H9 (cell line): Measurements from ENCODE around the gene CCDC116. TPM values are rescaled to one million over a fixed set of nuclear protein-coding genes. Genes with fewer than 3 reads are reported as not detected.
A peak's percentile ranks its signal among the peaks of the same experiment; 100 is the strongest.

Source experiments
- DNase-seq: peaks from one replicate; pipeline ENCODE4 v3.0.0-alpha.2; 2017
- H2AFZ ChIP-seq: one replicate; pipeline ENCODE4 v1.6.1; 2013; ENCODE audit warnings: mild to moderate bottlenecking, low read length, control low read depth, moderate library complexity
- H2AK5ac ChIP-seq: 2 replicates; pipeline ENCODE4 v1.6.1; 2013; ENCODE audit warnings: low read length, control low read depth, mixed read lengths; ENCODE audit not compliant: insufficient read length
- H2BK120ac ChIP-seq: one replicate; pipeline ENCODE4 v1.6.1; 2013; ENCODE audit warnings: low read depth, mild to moderate bottlenecking, low read length, control low read depth, inconsistent platforms; ENCODE audit not compliant: poor library complexity, severe bottlenecking
- H2BK12ac ChIP-seq: 2 replicates; pipeline ENCODE4 v1.6.1; 2013; ENCODE audit warnings: low read length, control low read depth, mixed read lengths, low read depth; ENCODE audit not compliant: insufficient read length
- H2BK15ac ChIP-seq: 2 replicates; pipeline ENCODE4 v1.6.1; 2013; ENCODE audit warnings: low read depth, low read length, control low read depth
- H2BK20ac ChIP-seq: one replicate; pipeline ENCODE4 v1.6.1; 2013; ENCODE audit warnings: low read depth, mild to moderate bottlenecking, low read length, control low read depth, inconsistent platforms; ENCODE audit not compliant: poor library complexity, severe bottlenecking
- H2BK5ac ChIP-seq: 2 replicates; pipeline ENCODE4 v1.6.1; 2013; ENCODE audit warnings: low read length, control low read depth, mixed read lengths; ENCODE audit not compliant: insufficient read length
- H3K14ac ChIP-seq: 2 replicates; pipeline ENCODE4 v1.6.1; 2013; ENCODE audit warnings: low read length, control low read depth; ENCODE audit not compliant: insufficient read depth
- H3K18ac ChIP-seq: 2 replicates; pipeline ENCODE4 v1.6.1; 2013; ENCODE audit warnings: low read depth, mild to moderate bottlenecking, mixed read lengths, low read length, control low read depth; ENCODE audit not compliant: insufficient read length
- H3K23ac ChIP-seq: 2 replicates; pipeline ENCODE4 v1.6.1; 2013; ENCODE audit warnings: low read length, control low read depth, mixed read lengths, low read depth; ENCODE audit not compliant: insufficient read length
- H3K23me2 ChIP-seq: 2 replicates; pipeline ENCODE4 v1.6.1; 2013; ENCODE audit warnings: low read depth, mild to moderate bottlenecking, mixed read lengths, low read length, control low read depth; ENCODE audit not compliant: insufficient read length, poor library complexity, severe bottlenecking
- H3K27ac ChIP-seq: 2 replicates; pipeline ENCODE4 v1.5.1; 2013; ENCODE audit warnings: low read length, control low read depth, mixed read lengths, low read depth; ENCODE audit not compliant: insufficient read length
- H3K27me3 ChIP-seq: 2 replicates; pipeline ENCODE4 v1.6.1; 2013; ENCODE audit warnings: low read length, control low read depth, inconsistent platforms; ENCODE audit not compliant: insufficient read depth
- H3K4ac ChIP-seq: 2 replicates; pipeline ENCODE4 v1.6.1; 2013; ENCODE audit warnings: low read depth, mild to moderate bottlenecking, control low read depth, inconsistent platforms, low read length, moderate library complexity
- H3K4me1 ChIP-seq: 2 replicates; pipeline ENCODE4 v1.6.1; 2013; ENCODE audit warnings: low read length, control low read depth, inconsistent platforms; ENCODE audit not compliant: insufficient read depth
- H3K4me2 ChIP-seq: 2 replicates; pipeline ENCODE4 v1.6.1; 2013; ENCODE audit warnings: low read length, control low read depth, mixed read lengths; ENCODE audit not compliant: insufficient read length, insufficient read depth
- H3K56ac ChIP-seq: 2 replicates; pipeline ENCODE4 v1.6.1; 2013; ENCODE audit warnings: low read depth, mild to moderate bottlenecking, mixed read lengths, low read length, control low read depth; ENCODE audit not compliant: insufficient read length
- H3K79me1 ChIP-seq: 2 replicates; pipeline ENCODE4 v1.6.1; 2013; ENCODE audit warnings: low read depth, mild to moderate bottlenecking, moderate library complexity, low read length, control low read depth, inconsistent platforms; ENCODE audit not compliant: insufficient read depth, poor library complexity, severe bottlenecking
- H3K79me2 ChIP-seq: 2 replicates; pipeline ENCODE4 v1.6.1; 2013; ENCODE audit warnings: low read length, control low read depth, inconsistent platforms; ENCODE audit not compliant: insufficient read depth
- H3K9ac ChIP-seq: 2 replicates; pipeline ENCODE4 v1.6.1; 2013; ENCODE audit warnings: low read length, control low read depth, mixed read lengths; ENCODE audit not compliant: insufficient read length; ENCODE audit errors: extremely low read depth
- H3K9me3 ChIP-seq: one replicate; pipeline ENCODE4 v1.6.1; 2013; ENCODE audit warnings: low read depth, low read length, inconsistent platforms; ENCODE audit not compliant: control insufficient read depth
- H3T11ph ChIP-seq: one replicate; pipeline ENCODE4 v1.6.1; 2013; ENCODE audit warnings: mild to moderate bottlenecking, low read length, control low read depth, inconsistent platforms
- H4K20me1 ChIP-seq: one replicate; pipeline ENCODE4 v1.6.1; 2013; ENCODE audit not compliant: control insufficient read depth, insufficient read length, insufficient read depth
- H4K5ac ChIP-seq: 2 replicates; pipeline ENCODE4 v1.6.1; 2013; ENCODE audit warnings: low read depth, mild to moderate bottlenecking, mixed read lengths, low read length, control low read depth; ENCODE audit not compliant: insufficient read length
- H4K8ac ChIP-seq: replicated peaks from 2 replicates; pipeline ENCODE4 v1.6.1; 2013; ENCODE audit warnings: low read length, control low read depth, mixed read lengths, low read depth; ENCODE audit not compliant: insufficient read length
- H4K91ac ChIP-seq: 2 replicates; pipeline ENCODE4 v1.6.1; 2013; ENCODE audit warnings: low read depth, mild to moderate bottlenecking, moderate library complexity, mixed read lengths, low read length, control low read depth; ENCODE audit not compliant: insufficient read length
- H3K27ac Mint-ChIP-seq, 3 experiments: 2 replicates in 2 of 3; 3 replicates in 1 of 3; pipeline ENCODE4 v1.8.0; 2020 to 2021; ENCODE audit warnings: mixed read lengths in 3 of 3, mild to moderate bottlenecking in 1 of 3, moderate library complexity in 1 of 3
- H3K27me3 Mint-ChIP-seq: 2 replicates; pipeline ENCODE4 v1.8.0; 2021; ENCODE audit warnings: low read depth, mild to moderate bottlenecking, moderate library complexity, mixed read lengths
- H3K36me3 Mint-ChIP-seq, 3 experiments: 2 replicates in 2 of 3; 3 replicates in 1 of 3; pipeline ENCODE4 v1.8.0; 2020 to 2021; ENCODE audit warnings: low read depth in 3 of 3, mixed read lengths in 3 of 3; ENCODE audit not compliant: insufficient read depth in 1 of 3
- H3K4me1 Mint-ChIP-seq, 2 experiments: 2 replicates each; pipeline ENCODE4 v1.8.0; 2020; ENCODE audit warnings: mixed read lengths in 2 of 2
- H3K4me3 Mint-ChIP-seq, 2 experiments: 2 replicates in 1 of 2; 3 replicates in 1 of 2; pipeline ENCODE4 v1.8.0; 2020 to 2021; ENCODE audit warnings: mild to moderate bottlenecking in 2 of 2, mixed read lengths in 2 of 2, moderate library complexity in 1 of 2
- H3K9me3 Mint-ChIP-seq, 2 experiments: 2 replicates in 1 of 2; 3 replicates in 1 of 2; pipeline ENCODE4 v1.8.0; 2020; ENCODE audit warnings: mild to moderate bottlenecking in 2 of 2, mixed read lengths in 2 of 2, moderate library complexity in 1 of 2
- WGBS: extraction: QIAGEN DNeasy Blood & Tissue Kit; methylation state at CpG from one replicate; pipeline ENCODE4 v1.1.7; 2013; ENCODE audit warnings: missing lambda C conversion rate, low lambda C conversion rate, mixed read lengths; ENCODE audit not compliant: insufficient read length; ENCODE audit errors: extremely low coverage; 5-methylcytosine and 5-hydroxymethylcytosine counted together
- total RNA-seq: library from RNA; stranded (reverse); gene quantifications from 2 replicates; pipeline ENCODE4 v1.2.1, GENCODE V29; 2021
- TF ChIP-seq, protein P1 (sequence below): fragments of 200-600 bp; sonication (generic); conservative IDR thresholded peaks from 3 replicates; pipeline ENCODE4 v1.8.0; 2021; ENCODE audit warnings: antibody characterized with exemption, mild to moderate bottlenecking

The CCDC116 gene
- total RNA-seq, 1 experiment from 2014 or later = 0.63 TPM

DNA sequence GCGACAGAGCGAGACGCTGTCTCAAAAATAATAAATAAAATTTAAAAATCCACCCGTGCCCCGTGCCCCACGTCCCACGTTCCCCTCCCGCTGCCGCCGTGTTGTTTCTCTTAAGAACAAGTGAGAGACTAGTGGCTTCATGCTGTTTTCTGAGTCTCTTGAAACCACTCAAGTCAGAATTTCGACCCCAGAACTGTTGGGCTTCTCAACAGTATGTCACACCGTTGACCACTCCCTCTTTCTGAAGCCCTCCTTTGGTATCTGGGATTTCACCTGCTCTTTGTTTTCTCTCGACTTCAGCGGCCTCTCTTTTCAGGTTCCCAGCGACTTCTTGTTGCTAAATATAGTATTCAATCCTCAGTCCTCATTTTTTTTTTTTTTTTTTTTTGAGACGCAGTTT, 34.2 kb downstream of the CCDC116 start:
- H3K27ac ChIP-seq = no peak overlapping the region
- no peak overlapping the region for H2BK120ac ChIP-seq
- no peak overlapping the region for H3K9ac ChIP-seq
- no peak overlapping the region for H2BK5ac ChIP-seq
- Mint-ChIP-seq H3K4me3 (peak overlapping the region; percentile 89 to 95), H3K27me3 (peaks cover 5% of the 10 kb centered on the region), H3K27ac (peak overlapping the region; percentile 73 to 87 (median 78); a peak in 3 of 7 replicates), H3K9me3 (no peaks in the 10 kb centered on the region; a peak in 1 of 5 replicates), H3K4me1 (peaks cover 5 to 17% of the 10 kb centered on the region in 2 experiments), H3K36me3 (peaks cover 2 to 17% (median 13%) of the 10 kb centered on the region in 3 experiments; a peak in 6 of 7 replicates)
- H3K79me2 ChIP-seq = no peaks in the 10 kb centered on the region
- no peak overlapping the region for H4K91ac ChIP-seq
- H2BK20ac ChIP-seq = no peak overlapping the region
- no peaks in the 10 kb centered on the region for H3K4me1 ChIP-seq
- no CpG with 5 or more reads among the region's 16 CpGs for WGBS
- no peak overlapping the region for H2AFZ ChIP-seq
- no peak overlapping the region for H3T11ph ChIP-seq
- H2BK12ac ChIP-seq = no peak overlapping the region
- H3K4ac ChIP-seq = no peak overlapping the region
- H3K14ac ChIP-seq = no peak overlapping the region
- peak overlapping the region; percentile 54 for H3K4me2 ChIP-seq
- H4K5ac ChIP-seq = no peak overlapping the region
- H4K8ac ChIP-seq = no peak overlapping the region
- H3K56ac ChIP-seq = no peak overlapping the region
- no peak overlapping the region for H3K23ac ChIP-seq
- H3K27me3 ChIP-seq = no peaks in the 10 kb centered on the region
- no peak overlapping the region for H2AK5ac ChIP-seq
- no peak for DNase-seq
- H3K18ac ChIP-seq = no peak overlapping the region
- H4K20me1 ChIP-seq = no peaks in the 10 kb centered on the region
- no peaks in the 10 kb centered on the region for H3K9me3 ChIP-seq
- peaks cover 3% of the 10 kb centered on the region for H3K79me1 ChIP-seq
- TF ChIP-seq, protein P1, sequence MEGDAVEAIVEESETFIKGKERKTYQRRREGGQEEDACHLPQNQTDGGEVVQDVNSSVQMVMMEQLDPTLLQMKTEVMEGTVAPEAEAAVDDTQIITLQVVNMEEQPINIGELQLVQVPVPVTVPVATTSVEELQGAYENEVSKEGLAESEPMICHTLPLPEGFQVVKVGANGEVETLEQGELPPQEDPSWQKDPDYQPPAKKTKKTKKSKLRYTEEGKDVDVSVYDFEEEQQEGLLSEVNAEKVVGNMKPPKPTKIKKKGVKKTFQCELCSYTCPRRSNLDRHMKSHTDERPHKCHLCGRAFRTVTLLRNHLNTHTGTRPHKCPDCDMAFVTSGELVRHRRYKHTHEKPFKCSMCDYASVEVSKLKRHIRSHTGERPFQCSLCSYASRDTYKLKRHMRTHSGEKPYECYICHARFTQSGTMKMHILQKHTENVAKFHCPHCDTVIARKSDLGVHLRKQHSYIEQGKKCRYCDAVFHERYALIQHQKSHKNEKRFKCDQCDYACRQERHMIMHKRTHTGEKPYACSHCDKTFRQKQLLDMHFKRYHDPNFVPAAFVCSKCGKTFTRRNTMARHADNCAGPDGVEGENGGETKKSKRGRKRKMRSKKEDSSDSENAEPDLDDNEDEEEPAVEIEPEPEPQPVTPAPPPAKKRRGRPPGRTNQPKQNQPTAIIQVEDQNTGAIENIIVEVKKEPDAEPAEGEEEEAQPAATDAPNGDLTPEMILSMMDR = no peak
- H3K23me2 ChIP-seq = no peaks in the 10 kb centered on the region
- H2BK15ac ChIP-seq = no peak overlapping the region
